ENCODE results near the gene PRKAR1B.

PRKAR1B gene

GRCh38 chr7:562789-563628, 164.1 kb downstream of the PRKAR1B start:
- no peak for TF ChIP-seq CTCF (conservative IDR thresholded peaks at IDR 0.05; ENCODE audit: low read depth)
- H3K27ac ChIP-seq: no peak overlapping the region
- DNase-seq (ENCODE audit: low spot score): no peak
- POLR2A ChIA-PET (ENCODE audit: low non-redundant PET): interaction anchor here (0.5 kb wide), 1 partner anchor 225 kb away, joined by 4 read pairs; no protein-coding TSS in a partner anchor
- CTCF ChIA-PET: no interaction called here

GRCh38 chr7:562374-562675, 164.8 kb downstream of the PRKAR1B start:
- DNase-seq (ENCODE audit: low spot score): no peak
- TF ChIP-seq CTCF (conservative IDR thresholded peaks at IDR 0.05; ENCODE audit: low read depth): no peak
- no peak overlapping the region for H3K27ac ChIP-seq
- ChIA-PET POLR2A (ENCODE audit: low non-redundant PET) (no interaction called here), CTCF (no interaction called here)

- no peak overlapping the region for H3K27ac ChIP-seq
- CTCF ChIA-PET: no interaction called here
These were observed 165.3 kb downstream of the PRKAR1B start for GRCh38 chr7:561631-562373.

GRCh38 chr7:560966-561630, 166.0 kb downstream of the PRKAR1B start:
- CTCF ChIA-PET: interaction anchor here (0.6 kb wide), 1 partner anchor 70 kb away, joined by 4 read pairs; no protein-coding TSS in a partner anchor

More at GRCh38 chr7:561631-562373, 165.3 kb downstream of the PRKAR1B start:
- POLR2A ChIA-PET (ENCODE audit: low non-redundant PET): no interaction called here
- no peak for TF ChIP-seq CTCF (conservative IDR thresholded peaks at IDR 0.05; ENCODE audit: low read depth)
- no peak for DNase-seq (ENCODE audit: low spot score)

GRCh38 chr7:559396-559705, 167.7 kb downstream of the PRKAR1B start:
- TF ChIP-seq CTCF (conservative IDR thresholded peaks at IDR 0.05; ENCODE audit: low read depth): no peak

More at GRCh38 chr7:560966-561630, 166.0 kb downstream of the PRKAR1B start:
- no peak for TF ChIP-seq CTCF (conservative IDR thresholded peaks at IDR 0.05; ENCODE audit: low read depth)
- no peak for DNase-seq (ENCODE audit: low spot score)
- H3K27ac ChIP-seq: no peak overlapping the region
- POLR2A ChIA-PET (ENCODE audit: low non-redundant PET): no interaction called here

GRCh38 chr7:557558-557881, 169.6 kb downstream of the PRKAR1B start:
- POLR2A ChIA-PET (ENCODE audit: low non-redundant PET): no interaction called here
- CTCF ChIA-PET: no interaction called here
- no peak overlapping the region for H3K27ac ChIP-seq
- no peak for TF ChIP-seq CTCF (conservative IDR thresholded peaks at IDR 0.05; ENCODE audit: low read depth)
- DNase-seq (ENCODE audit: low spot score): no peak

More at GRCh38 chr7:559396-559705, 167.7 kb downstream of the PRKAR1B start:
- CTCF ChIA-PET: interaction anchor here (0.7 kb wide), 1 partner anchor 434 kb away, joined by 5 read pairs; no protein-coding TSS in a partner anchor
- POLR2A ChIA-PET (ENCODE audit: low non-redundant PET): no interaction called here
- DNase-seq (ENCODE audit: low spot score): no peak
- H3K27ac ChIP-seq: no peak overlapping the region

All from RWPE1 (cell line).